Measurements from ENCODE around the gene SYTL2.
"Not testable (repeated sequence)": the region's sequence is repeated elsewhere in the genome, so short reads cannot be mapped to it uniquely, and the experiment has no call there.

SYTL2 gene

DNA sequence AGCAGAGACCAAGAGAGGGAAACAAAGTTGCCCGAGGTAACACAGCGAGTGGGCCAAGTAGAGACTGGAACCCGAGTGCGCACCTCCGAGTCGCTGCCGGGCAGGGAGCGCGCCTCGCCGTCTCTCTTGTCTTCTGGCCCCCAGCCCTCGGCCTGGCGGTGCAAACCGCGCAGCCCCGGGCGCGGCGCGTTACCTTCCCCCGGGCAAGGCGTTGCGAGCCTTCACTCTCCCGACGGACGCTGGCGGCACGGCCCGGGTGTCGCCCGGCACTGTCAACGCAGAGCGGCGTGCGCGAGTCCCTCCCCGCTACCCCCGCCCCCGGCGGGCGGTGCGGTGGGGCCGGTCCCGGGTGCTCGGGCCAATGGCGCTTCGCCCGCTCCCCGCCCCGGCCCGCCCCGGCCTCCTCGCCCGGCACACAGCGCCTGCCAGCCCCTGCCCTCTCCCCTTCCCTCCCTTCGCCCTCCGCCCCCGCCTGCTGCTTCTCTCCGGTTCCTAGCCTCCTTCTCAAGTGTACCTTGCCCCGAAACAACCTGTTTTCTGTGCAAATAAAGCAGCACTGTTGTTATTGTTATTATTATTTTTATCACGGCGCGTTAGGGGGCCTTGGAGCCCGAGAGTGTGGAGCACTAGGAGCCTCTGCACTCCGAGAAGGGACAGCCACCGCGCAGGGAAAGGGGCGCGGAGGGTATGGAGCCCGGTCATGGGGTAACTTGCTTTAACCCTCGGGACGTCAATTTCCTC lies at the start of gene SYTL2:
SYTL2 (minus strand) TSS at position 271 of the 741 bp plus-strand sequence. CDS start 53,416 bp downstream, outside the sequence.
- peak; percentile 42 for DNase-seq (ENCODE audit: low read depth, low spot score)

DNA sequence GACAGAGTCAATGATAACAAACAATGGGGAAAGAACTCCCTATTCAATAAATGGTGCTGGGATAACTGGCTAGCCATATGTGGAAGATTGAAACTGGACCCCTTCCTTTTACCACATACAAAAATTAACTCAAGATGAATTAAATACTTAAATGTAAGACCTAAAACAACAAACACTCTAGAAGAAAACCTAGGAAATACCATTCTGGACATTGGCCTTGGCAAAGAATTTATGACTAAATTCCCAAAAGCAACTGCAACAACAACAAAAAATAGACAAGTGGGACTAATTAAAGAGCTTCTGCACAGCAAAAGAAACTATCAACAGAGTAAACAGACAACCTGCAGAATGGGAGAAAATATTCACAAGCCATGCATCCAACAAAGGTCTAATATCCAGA lies 48.6 kb upstream of the SYTL2 start:
- DNase-seq (ENCODE audit: low read depth, low spot score) = not testable (repeated sequence)

- DNase-seq (ENCODE audit: low read depth, low spot score) = no peak
Measured at GRCh38 chr11:85857098-85857497, 46.2 kb upstream of the SYTL2 start.

DNA sequence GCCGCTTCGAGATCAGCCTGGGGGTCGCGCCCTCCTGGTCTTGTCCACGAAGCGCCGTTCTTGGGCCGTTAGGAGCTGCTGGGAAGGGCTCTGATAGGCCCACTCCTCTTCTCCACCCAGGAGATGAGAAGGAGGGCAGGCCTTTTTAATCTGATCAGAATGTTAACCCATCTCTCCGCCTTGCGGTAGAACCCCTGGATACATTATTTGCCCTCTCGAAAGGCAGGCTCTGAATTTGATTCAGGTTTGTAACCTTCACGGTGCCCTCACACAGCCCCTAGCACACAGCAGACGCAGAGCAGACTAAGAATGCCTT lies 44.4 kb upstream of the SYTL2 start, which contains the start of gene CCDC83:
CCDC83 (plus strand) TSS at position 43 of the 316 bp plus-strand sequence. CDS start 9,741 bp downstream, outside the sequence.
- no peak for DNase-seq (ENCODE audit: low read depth, low spot score)

GRCh38 chr11:85854557-85855340 lies 43.8 kb upstream of the SYTL2 start:
- peak; percentile 57 for DNase-seq (ENCODE audit: low read depth, low spot score)

DNA sequence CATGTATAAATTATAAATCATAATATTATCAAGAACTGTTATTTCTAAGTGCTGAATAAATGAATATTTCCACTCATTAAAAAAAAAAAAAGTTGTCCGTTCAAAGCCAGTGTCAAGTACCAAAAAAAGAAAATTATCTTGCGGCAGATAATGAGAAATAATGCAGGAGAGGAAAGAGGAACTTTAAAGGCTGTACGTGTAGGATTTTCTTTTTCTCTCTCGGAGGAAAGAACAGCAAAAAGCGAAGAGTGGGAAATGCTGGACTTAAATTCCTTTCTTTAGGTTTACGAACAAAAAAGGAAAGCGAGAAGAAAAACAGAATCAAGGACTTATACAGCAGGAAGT lies 43.2 kb upstream of the SYTL2 start:
- DNase-seq (ENCODE audit: low read depth, low spot score) = no peak

- DNase-seq (ENCODE audit: low read depth, low spot score) = not testable (repeated sequence)
Measured at GRCh38 chr11:85853541-85853940, 42.6 kb upstream of the SYTL2 start.

DNA sequence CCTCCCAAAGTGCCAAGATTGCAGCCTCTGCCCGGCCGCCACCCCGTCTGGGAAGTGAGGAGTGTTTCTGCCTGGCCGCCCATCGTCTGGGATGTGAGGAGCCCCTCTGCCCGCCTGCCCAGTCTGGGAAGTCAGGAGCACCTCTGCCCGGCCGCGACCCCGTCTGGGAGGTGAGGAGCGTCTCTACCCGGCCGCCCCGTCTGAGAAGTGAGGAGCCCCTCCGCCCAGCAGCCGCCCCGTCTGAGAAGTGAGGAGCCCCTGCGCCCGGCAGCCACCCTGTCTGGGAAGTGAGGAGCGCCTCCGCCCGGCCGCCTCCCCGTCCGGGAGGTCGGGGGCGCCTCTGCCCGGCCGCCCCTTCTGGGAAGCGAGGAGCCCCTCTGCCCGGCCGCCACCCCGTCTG lies 41.8 kb upstream of the SYTL2 start:
- not testable (repeated sequence) for DNase-seq (ENCODE audit: low read depth, low spot score)

- DNase-seq (ENCODE audit: low read depth, low spot score) = no peak
Measured at GRCh38 chr11:85848556-85848955, 37.6 kb upstream of the SYTL2 start.

- DNase-seq (ENCODE audit: low read depth, low spot score) = no peak
Measured at GRCh38 chr11:85848006-85848405, 37.1 kb upstream of the SYTL2 start.

GRCh38 chr11:85847436-85847835 lies 36.5 kb upstream of the SYTL2 start:
- no peak for DNase-seq (ENCODE audit: low read depth, low spot score)

DNA sequence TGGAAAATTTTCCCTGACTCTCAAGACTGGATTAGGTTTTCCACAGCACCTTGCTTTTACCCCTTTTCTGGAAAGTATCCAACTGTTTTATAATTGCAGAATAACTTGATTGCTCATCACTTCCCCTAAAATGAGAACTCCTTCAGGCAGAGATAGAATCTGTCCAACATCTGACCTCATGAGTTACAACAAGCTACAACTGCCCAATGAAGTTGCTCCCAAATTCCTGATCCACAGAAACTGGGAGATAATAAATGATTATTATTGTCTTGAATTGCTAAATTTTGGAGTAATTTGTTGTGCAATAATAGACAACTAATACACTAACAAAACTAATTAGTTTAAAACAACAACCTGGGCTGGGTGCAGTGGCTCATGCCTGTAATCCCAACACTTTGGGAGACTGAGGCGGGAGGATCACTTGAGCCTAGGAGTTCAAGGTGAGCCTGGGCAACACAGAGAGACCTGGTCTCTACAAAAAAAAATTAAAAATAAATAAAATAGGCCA lies 34.2 kb upstream of the SYTL2 start:
- no peak for DNase-seq (ENCODE audit: low read depth, low spot score)

- DNase-seq (ENCODE audit: low read depth, low spot score) = no peak
Measured at GRCh38 chr11:85844439-85845123, 33.6 kb upstream of the SYTL2 start.

- no peak for DNase-seq (ENCODE audit: low read depth, low spot score)
Measured at GRCh38 chr11:85843929-85844328, 33.0 kb upstream of the SYTL2 start.

DNA sequence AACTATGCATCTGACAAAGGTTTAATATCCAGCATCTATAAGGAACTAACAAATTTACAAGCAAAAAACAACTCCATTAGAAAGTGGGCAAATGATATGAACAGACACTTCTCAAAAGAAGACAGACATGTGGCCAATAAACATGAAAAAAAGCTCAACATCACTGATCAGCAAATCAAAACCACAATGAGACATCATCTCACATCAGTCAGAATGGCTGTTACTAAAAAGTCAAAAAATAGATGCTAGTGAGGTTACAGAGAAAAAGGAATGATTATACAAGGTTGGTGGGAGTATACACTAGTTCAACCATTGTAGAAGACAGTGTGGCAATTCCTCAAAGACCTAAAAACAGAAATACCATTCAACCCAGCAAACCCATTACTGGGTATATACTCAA lies 30.0 kb upstream of the SYTL2 start:
- not testable (repeated sequence) for DNase-seq (ENCODE audit: low read depth, low spot score)

DNA sequence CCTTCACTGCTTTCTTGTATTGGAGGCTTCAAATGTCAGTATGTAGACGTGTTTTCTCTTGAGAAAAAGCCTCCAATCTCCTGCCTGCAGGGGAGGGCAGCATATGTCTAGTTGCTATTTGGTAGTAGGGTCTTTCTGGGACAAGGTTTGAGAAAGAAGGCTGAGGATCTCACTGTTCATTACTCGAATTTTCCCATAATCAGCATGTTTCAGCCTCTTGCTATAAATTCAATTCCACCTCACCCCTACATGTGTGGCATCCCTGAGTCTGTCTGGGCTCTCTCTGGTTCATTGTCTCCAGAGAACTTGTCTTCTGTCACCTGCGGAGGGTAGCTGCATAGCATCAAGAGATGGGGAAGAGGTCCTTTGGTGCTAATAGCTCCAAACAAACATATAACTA lies 24.8 kb upstream of the SYTL2 start:
- no peak for DNase-seq (ENCODE audit: low read depth, low spot score)

GRCh38 chr11:85835263-85835662 lies 24.3 kb upstream of the SYTL2 start:
- no peak for DNase-seq (ENCODE audit: low read depth, low spot score)

- no peak for DNase-seq (ENCODE audit: low read depth, low spot score)
Measured at GRCh38 chr11:85831050-85831449, 20.1 kb upstream of the SYTL2 start.

DNA sequence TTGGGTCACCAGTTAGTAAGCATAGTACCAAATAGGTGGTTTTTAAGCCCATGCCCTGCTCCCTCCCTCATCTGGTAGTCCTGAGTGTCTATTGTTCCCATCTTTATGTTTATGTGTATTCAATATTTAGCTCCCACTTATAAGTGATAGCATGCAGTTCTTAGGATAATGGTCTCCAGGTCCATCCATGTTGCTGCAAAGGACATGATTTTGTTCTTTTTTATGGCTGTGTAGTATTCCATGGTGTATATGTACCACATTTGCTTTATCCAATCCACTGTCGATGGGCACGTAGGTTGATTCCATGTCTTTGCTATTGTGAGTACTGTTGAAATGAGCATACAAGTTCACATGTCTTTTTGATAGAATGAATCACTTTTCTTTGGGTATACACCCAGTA lies 18.2 kb upstream of the SYTL2 start:
- no peak for DNase-seq (ENCODE audit: low read depth, low spot score)

GRCh38 chr11:85828640-85828978 lies 17.7 kb upstream of the SYTL2 start:
- DNase-seq (ENCODE audit: low read depth, low spot score) = no peak

DNA sequence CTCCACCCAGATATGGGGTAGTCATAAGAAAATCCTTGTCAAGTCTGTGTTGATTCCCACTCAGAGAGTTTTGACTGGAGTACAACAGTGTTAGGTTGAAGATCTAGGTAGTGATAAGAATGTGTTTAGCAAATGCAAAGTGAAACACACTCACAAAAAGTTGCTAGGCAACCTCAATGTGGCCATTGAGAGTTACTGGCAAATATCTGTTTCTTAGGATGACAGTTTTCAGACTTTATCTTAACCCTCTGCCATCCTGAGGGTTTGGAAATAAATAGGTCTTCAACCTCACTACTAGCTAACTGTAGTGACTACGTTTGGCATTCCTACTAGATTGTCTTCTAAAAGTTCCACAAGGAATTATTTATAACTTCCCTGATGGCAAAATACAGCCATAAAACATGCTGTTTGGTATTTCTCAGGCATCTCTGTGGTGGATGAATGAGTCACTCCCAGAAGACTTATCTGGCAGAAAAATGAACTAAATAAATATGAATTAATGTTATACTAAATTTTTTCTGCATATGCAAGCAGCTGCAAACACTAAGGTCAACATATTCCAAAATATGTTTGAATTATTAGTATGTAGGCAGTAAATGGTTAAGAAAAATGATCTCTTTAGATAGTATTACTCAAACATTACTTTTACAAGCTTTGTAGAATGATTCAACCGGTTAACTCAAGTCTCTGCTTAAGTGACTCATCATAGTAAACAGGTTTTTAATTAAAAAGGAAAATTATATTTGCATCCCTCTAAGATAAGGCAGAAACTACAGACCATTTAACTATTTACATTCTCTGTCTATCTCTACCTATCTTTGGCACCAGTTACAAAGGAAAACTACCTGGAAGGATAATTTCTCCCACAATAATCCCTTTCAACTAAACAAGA lies 17.1 kb upstream of the SYTL2 start:
- no peak for DNase-seq (ENCODE audit: low read depth, low spot score)
